HEK293 (cell line): Measurements from ENCODE around the gene OR5B21.

ENCODE experiments used
- GFI1B ChIP-seq: fragments of 450-650 bp; formaldehyde crosslinking; IDR thresholded peaks from 2 replicates; pipeline ENCODE4 v1.5.1; 2016; ENCODE audit warnings: missing biosample characterization, missing genetic modification characterization
- KLF16 ChIP-seq: fragments of 450-650 bp; formaldehyde crosslinking; IDR thresholded peaks from 2 replicates; pipeline ENCODE4 v1.5.1; 2017; ENCODE audit warnings: missing biosample characterization, missing genetic modification characterization
- SALL2 ChIP-seq: fragments of 450-650 bp; formaldehyde crosslinking; IDR thresholded peaks from 2 replicates; pipeline ENCODE4 v1.5.0; 2017; ENCODE audit warnings: missing biosample characterization, mild to moderate bottlenecking, missing genetic modification characterization, borderline replicate concordance
- YY1 ChIP-seq: fragments of 450-650 bp; formaldehyde crosslinking; IDR thresholded peaks from 2 replicates; pipeline ENCODE4 v1.5.1; 2018; ENCODE audit warnings: missing biosample characterization, missing genetic modification characterization
- ZNF175 ChIP-seq: fragments of 450-650 bp; formaldehyde crosslinking; IDR thresholded peaks from 2 replicates; pipeline ENCODE4 v1.5.1; 2016; ENCODE audit warnings: missing biosample characterization, missing genetic modification characterization
- ZNF202 ChIP-seq: fragments of 450-650 bp; formaldehyde crosslinking; IDR thresholded peaks from 2 replicates; pipeline ENCODE4 v1.5.1; 2016; ENCODE audit warnings: missing biosample characterization, missing genetic modification characterization, borderline replicate concordance
- ZNF548 ChIP-seq: fragments of 450-650 bp; formaldehyde crosslinking; IDR thresholded peaks from 2 replicates; pipeline ENCODE4 v1.5.1; 2016; ENCODE audit warnings: missing biosample characterization, missing genetic modification characterization
- ZNF629 ChIP-seq: fragments of 450-650 bp; formaldehyde crosslinking; IDR thresholded peaks from 2 replicates; pipeline ENCODE4 v1.5.1; 2017; ENCODE audit warnings: missing biosample characterization, missing genetic modification characterization
- ZNF792 ChIP-seq: fragments of 450-650 bp; formaldehyde crosslinking; IDR thresholded peaks from 2 replicates; pipeline ENCODE4 v1.5.1; 2016; ENCODE audit warnings: missing biosample characterization, missing genetic modification characterization
- TF ChIP-seq, protein P1 (sequence below): fragments of 450-650 bp; formaldehyde crosslinking; IDR thresholded peaks from 2 replicates; pipeline ENCODE4 v1.5.1; 2016; ENCODE audit warnings: missing biosample characterization, missing genetic modification characterization
- TF ChIP-seq, protein P2 (sequence below): fragments of 450-650 bp; formaldehyde crosslinking; conservative IDR thresholded peaks from 2 replicates; pipeline ENCODE4 v1.5.1; 2016; ENCODE audit warnings: low read depth, missing biosample characterization, missing genetic modification characterization

DNA sequence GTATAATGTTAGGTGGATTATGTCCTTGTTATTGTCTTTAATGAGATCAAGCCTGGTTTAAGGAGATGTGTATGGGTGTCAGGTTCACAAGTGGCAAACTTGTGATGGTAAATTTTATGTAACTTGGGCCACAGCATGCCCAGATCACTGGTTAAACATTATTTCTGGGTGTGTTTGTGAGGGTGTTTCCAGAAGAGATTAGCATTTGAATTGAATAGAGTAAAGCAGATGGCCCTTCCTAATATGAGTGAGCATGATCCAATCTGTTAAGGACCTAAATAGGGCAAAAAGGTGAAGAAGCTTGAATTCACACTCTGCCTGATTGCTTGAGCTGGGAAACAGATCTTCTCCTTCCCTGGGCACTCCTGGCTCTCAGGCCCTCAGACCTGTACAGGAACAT lies 20.7 kb downstream of the OR5B21 start:
- TF ChIP-seq YY1 (tag by site-specific recombination) = no peak
- no peak for TF ChIP-seq GFI1B (tag by site-specific recombination)
- no peak for TF ChIP-seq ZNF792 (tag by site-specific recombination)
- TF ChIP-seq, protein P1, sequence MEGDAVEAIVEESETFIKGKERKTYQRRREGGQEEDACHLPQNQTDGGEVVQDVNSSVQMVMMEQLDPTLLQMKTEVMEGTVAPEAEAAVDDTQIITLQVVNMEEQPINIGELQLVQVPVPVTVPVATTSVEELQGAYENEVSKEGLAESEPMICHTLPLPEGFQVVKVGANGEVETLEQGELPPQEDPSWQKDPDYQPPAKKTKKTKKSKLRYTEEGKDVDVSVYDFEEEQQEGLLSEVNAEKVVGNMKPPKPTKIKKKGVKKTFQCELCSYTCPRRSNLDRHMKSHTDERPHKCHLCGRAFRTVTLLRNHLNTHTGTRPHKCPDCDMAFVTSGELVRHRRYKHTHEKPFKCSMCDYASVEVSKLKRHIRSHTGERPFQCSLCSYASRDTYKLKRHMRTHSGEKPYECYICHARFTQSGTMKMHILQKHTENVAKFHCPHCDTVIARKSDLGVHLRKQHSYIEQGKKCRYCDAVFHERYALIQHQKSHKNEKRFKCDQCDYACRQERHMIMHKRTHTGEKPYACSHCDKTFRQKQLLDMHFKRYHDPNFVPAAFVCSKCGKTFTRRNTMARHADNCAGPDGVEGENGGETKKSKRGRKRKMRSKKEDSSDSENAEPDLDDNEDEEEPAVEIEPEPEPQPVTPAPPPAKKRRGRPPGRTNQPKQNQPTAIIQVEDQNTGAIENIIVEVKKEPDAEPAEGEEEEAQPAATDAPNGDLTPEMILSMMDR (tag by site-specific recombination) = no peak
- TF ChIP-seq, protein P2, sequence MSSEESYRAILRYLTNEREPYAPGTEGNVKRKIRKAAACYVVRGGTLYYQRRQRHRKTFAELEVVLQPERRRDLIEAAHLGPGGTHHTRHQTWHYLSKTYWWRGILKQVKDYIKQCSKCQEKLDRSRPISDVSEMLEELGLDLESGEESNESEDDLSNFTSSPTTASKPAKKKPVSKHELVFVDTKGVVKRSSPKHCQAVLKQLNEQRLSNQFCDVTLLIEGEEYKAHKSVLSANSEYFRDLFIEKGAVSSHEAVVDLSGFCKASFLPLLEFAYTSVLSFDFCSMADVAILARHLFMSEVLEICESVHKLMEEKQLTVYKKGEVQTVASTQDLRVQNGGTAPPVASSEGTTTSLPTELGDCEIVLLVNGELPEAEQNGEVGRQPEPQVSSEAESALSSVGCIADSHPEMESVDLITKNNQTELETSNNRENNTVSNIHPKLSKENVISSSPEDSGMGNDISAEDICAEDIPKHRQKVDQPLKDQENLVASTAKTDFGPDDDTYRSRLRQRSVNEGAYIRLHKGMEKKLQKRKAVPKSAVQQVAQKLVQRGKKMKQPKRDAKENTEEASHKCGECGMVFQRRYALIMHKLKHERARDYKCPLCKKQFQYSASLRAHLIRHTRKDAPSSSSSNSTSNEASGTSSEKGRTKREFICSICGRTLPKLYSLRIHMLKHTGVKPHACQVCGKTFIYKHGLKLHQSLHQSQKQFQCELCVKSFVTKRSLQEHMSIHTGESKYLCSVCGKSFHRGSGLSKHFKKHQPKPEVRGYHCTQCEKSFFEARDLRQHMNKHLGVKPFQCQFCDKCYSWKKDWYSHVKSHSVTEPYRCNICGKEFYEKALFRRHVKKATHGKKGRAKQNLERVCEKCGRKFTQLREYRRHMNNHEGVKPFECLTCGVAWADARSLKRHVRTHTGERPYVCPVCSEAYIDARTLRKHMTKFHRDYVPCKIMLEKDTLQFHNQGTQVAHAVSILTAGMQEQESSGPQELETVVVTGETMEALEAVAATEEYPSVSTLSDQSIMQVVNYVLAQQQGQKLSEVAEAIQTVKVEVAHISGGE = no peak
- TF ChIP-seq SALL2 (tag by site-specific recombination) = no peak
- TF ChIP-seq ZNF629 = no peak
- TF ChIP-seq KLF16 = no peak
- no peak for TF ChIP-seq ZNF548 (tag by site-specific recombination)
- TF ChIP-seq ZNF202 = no peak
- TF ChIP-seq ZNF175 (tag by site-specific recombination) = no peak
